Progenitor cell of endocrine pancreas (in vitro differentiated cells): Measurements from ENCODE around the gene OR2B6. TPM values are rescaled to one million over a fixed set of nuclear protein-coding genes. Genes with fewer than 3 reads are reported as not detected.

Source experiments
- DNase-seq: peaks from one replicate; pipeline ENCODE4 v3.0.0; 2021; ENCODE audit warnings: low spot score; ENCODE audit not compliant: unreplicated experiment
- H3K27ac Mint-ChIP-seq: 2 replicates; pipeline ENCODE4 v1.8.0; 2021; ENCODE audit warnings: mild to moderate bottlenecking, moderate library complexity, mixed read lengths
- H3K27me3 Mint-ChIP-seq: 2 replicates; pipeline ENCODE4 v1.8.0; 2021; ENCODE audit warnings: mixed read lengths
- H3K36me3 Mint-ChIP-seq: 2 replicates; pipeline ENCODE4 v1.8.0; 2022; ENCODE audit warnings: mixed read lengths; ENCODE audit not compliant: insufficient read depth
- H3K4me1 Mint-ChIP-seq: 2 replicates; pipeline ENCODE4 v1.8.0; 2021; ENCODE audit warnings: low read depth, mixed read lengths
- H3K4me3 Mint-ChIP-seq: 2 replicates; pipeline ENCODE4 v1.8.0; 2021; ENCODE audit warnings: low read depth, mild to moderate bottlenecking, moderate library complexity, mixed read lengths
- H3K9me3 Mint-ChIP-seq: 2 replicates; pipeline ENCODE4 v1.8.0; 2021; ENCODE audit warnings: low read depth, mixed read lengths
- total RNA-seq: library from RNA; stranded (reverse); gene quantifications from 2 replicates; pipeline ENCODE4 v1.2.1, GENCODE V29; 2021
- TF ChIP-seq, protein P1 (sequence below): fragments of 200-600 bp; sonication (generic); IDR thresholded peaks from one replicate; pipeline ENCODE4 v1.5.0; 2021; ENCODE audit warnings: antibody characterized with exemption, mild to moderate bottlenecking; ENCODE audit not compliant: unreplicated experiment

The OR2B6 gene
- total RNA-seq, 1 donor from 2014 or later, result not detected

DNA sequence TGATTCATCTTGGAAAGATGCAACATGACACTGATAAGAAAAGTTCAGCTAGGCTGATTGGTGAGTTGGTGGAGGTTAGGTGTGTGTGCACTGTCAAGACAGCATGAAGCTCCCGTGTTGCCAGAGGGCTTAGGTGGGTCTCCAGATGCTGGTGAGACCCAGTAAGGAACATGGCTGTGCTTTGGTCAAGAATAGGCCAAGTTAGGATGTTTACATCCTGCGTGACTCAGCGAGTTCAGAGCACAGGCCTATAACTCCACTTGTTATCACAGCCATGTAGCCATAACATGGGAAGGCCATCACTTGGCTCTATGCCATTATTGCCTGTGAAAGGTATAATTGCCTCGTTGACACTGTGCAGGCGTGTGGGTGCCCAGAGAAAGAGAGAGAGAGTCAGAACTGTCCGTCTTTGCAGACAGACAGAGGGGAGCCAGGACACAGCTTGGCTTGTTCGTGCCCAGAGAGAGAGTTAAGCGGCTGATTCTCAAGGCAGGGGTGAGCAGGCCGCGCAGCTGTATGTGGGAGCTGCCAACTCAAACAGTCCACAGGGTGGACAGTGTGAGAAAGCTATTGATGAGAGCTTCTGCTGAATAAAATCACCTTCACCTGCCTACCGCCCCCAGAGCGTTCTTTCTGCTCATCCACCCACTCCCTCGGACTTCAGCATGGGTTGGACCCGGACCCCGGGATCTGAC lies 43.5 kb downstream of the OR2B6 start:
- no peaks in the 10 kb centered on the region for H3K9me3 Mint-ChIP-seq
- no peak for DNase-seq
- no peak overlapping the region for H3K4me3 Mint-ChIP-seq
- no peak overlapping the region for H3K27ac Mint-ChIP-seq
- TF ChIP-seq, protein P1, sequence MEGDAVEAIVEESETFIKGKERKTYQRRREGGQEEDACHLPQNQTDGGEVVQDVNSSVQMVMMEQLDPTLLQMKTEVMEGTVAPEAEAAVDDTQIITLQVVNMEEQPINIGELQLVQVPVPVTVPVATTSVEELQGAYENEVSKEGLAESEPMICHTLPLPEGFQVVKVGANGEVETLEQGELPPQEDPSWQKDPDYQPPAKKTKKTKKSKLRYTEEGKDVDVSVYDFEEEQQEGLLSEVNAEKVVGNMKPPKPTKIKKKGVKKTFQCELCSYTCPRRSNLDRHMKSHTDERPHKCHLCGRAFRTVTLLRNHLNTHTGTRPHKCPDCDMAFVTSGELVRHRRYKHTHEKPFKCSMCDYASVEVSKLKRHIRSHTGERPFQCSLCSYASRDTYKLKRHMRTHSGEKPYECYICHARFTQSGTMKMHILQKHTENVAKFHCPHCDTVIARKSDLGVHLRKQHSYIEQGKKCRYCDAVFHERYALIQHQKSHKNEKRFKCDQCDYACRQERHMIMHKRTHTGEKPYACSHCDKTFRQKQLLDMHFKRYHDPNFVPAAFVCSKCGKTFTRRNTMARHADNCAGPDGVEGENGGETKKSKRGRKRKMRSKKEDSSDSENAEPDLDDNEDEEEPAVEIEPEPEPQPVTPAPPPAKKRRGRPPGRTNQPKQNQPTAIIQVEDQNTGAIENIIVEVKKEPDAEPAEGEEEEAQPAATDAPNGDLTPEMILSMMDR, result no peak
- peaks cover 13% of the 10 kb centered on the region for H3K27me3 Mint-ChIP-seq
- peaks cover 6% of the 10 kb centered on the region for H3K4me1 Mint-ChIP-seq
- H3K36me3 Mint-ChIP-seq, result no peaks in the 10 kb centered on the region

DNA sequence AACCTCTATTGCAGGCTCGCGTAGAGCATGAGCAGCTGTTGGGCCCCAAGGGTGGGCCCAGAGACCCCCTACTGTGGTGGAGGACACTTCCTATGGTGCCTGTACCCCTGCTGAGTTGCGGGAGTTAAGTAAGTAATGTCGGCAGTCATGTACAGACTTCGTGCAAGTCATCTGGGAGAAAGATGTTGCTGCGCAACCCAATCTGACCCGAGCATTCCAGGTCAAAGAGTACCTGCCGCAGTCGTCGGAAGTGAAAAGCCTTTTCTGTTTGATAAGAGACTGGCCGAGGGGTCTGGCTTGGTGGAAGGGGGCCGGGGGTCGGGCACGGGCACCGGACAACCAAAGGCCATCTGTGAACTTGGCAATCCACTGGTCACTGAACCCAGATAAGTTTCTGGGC lies 44.3 kb downstream of the OR2B6 start:
- Mint-ChIP-seq H3K27ac (no peak overlapping the region), H3K4me3 (no peak overlapping the region), H3K9me3 (no peaks in the 10 kb centered on the region), H3K4me1 (peaks cover 6% of the 10 kb centered on the region), H3K27me3 (peaks cover 13% of the 10 kb centered on the region), H3K36me3 (no peaks in the 10 kb centered on the region)
- no peak for DNase-seq
- TF ChIP-seq, protein P1, result no peak

DNA sequence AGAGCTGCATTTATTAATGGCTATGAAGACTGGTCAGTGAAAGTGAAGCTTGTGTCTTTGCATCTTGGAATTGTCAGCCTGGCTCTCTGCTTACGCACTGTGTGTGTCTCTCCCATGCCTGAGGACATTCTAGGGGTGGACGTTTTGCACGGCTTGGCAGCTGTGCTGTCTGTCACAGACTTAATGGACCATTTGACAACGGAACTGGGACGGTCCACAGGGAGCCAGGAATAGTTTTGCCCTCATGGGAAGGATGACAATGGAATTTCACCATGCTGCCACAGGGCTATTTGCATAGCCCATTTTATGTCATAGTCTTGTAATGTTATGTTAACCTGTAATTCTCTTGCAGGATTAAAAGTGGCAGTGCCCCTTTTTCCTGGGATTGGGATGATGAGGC lies 44.7 kb downstream of the OR2B6 start:
- DNase-seq, result no peak
- H3K36me3 Mint-ChIP-seq, result no peaks in the 10 kb centered on the region
- peaks cover 6% of the 10 kb centered on the region for H3K4me1 Mint-ChIP-seq
- no peak overlapping the region for H3K27ac Mint-ChIP-seq
- H3K4me3 Mint-ChIP-seq, result no peak overlapping the region
- H3K27me3 Mint-ChIP-seq, result peaks cover 10% of the 10 kb centered on the region
- TF ChIP-seq, protein P1, result no peak
- H3K9me3 Mint-ChIP-seq, result no peaks in the 10 kb centered on the region

DNA sequence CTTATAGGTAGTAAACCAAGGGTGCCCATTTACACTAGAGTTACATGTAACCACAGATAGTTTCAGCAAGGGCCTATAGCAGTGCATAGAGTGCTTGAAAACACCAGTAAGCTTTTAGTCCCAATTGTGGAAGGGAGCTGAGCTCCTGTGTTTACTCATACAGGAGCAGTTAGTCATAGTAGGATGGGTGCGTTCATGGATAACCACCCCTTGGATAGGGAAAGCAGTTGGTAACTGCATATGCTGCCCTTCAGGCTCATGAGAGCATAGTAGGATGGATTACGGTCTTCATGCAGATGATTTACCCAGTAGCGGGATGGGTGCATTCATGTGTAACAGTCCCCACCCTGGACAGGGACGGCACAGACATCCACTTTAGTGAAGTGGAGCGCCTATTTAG lies 45.1 kb downstream of the OR2B6 start:
- Mint-ChIP-seq H3K36me3 (no peaks in the 10 kb centered on the region), H3K4me1 (peaks cover 6% of the 10 kb centered on the region), H3K4me3 (no peak overlapping the region), H3K27me3 (peaks cover 10% of the 10 kb centered on the region), H3K27ac (no peak overlapping the region), H3K9me3 (no peaks in the 10 kb centered on the region)
- no peak for DNase-seq
- TF ChIP-seq, protein P1, result no peak

DNA sequence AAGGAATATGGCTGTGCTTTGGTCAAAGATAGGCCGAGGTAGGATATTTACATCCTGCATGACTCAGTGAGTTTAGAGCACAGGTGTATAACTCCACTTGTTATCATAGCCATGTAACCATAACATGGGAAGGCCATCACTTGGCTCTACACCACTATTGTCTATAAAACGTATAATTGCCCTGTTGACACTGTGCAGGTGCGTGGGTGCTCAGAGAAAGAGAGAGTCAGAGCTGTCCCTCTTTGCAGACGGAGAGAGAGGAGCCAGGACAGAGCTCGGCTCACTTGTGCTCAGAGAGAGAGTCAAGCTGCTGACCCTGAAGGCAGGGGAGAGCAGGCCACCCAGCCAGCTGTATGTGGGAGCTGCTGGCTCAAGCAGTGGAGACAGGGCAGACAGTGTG lies 46.0 kb downstream of the OR2B6 start:
- Mint-ChIP-seq H3K4me3 (no peak overlapping the region), H3K27me3 (peaks cover 10% of the 10 kb centered on the region), H3K4me1 (peaks cover 6% of the 10 kb centered on the region), H3K36me3 (no peaks in the 10 kb centered on the region), H3K9me3 (no peaks in the 10 kb centered on the region), H3K27ac (no peak overlapping the region)
- TF ChIP-seq, protein P1, result no peak
- no peak for DNase-seq
